D721Med (cell line): ENCODE data around the gene TMEM178B.
"Not testable (repeated sequence)": the region's sequence is repeated elsewhere in the genome, so short reads cannot be mapped to it uniquely, and the experiment has no call there.

Experiments
- DNase-seq: peaks from one replicate; pipeline ENCODE4 v3.0.0; 2011; ENCODE audit warnings: low spot score; ENCODE audit not compliant: insufficient read length
- FAIRE-seq: peaks from 2 replicates; lab custom pipeline; 2011; peaks lifted over from hg19 to GRCh38; lab: Jason Lieb, UNC
- CTCF ChIP-seq: IDR thresholded peaks from 2 replicates; pipeline ENCODE4 v1.5.1; 2012; ENCODE audit warnings: mild to moderate bottlenecking, control low read depth; ENCODE audit not compliant: insufficient read depth; ENCODE audit errors: missing control alignments

The TMEM178B gene

GRCh38 chr7:141073641-141074161 is at the start of gene TMEM178B:
TSS of gene TMEM178B (plus strand) at chr7:141074064.
- FAIRE-seq: no peak
- DNase-seq: no peak
- TF ChIP-seq CTCF: no peak

- no peak for FAIRE-seq
- DNase-seq: no peak
- TF ChIP-seq CTCF: no peak
These were observed 49.2 kb upstream of the TMEM178B start for GRCh38 chr7:141024668-141025067.

- DNase-seq (no peak), FAIRE-seq (no peak)
- peak; percentile 18 for TF ChIP-seq CTCF
These were observed 46.8 kb upstream of the TMEM178B start for GRCh38 chr7:141027043-141027442.

- TF ChIP-seq CTCF: no peak
- no peak for DNase-seq
- FAIRE-seq: no peak
These were observed 45.1 kb upstream of the TMEM178B start for GRCh38 chr7:141028767-141029166.

GRCh38 chr7:141032539-141033323 is 41.1 kb upstream of the TMEM178B start:
- DNase-seq, FAIRE-seq: not testable (repeated sequence)

GRCh38 chr7:141038100-141038499 is 35.8 kb upstream of the TMEM178B start:
- not testable (repeated sequence) for FAIRE-seq, DNase-seq

- no peak for TF ChIP-seq CTCF
- DNase-seq (no peak), FAIRE-seq (no peak)
These were observed 34.5 kb upstream of the TMEM178B start for GRCh38 chr7:141039376-141039775.
